GM21619 (cell line): ENCODE results near the gene NPTN.

Experiments
- ATAC-seq: cut with Tn5 transposase; IDR thresholded peaks from one replicate; pipeline ENCODE4 v1.9.1; 2021; ENCODE audit not compliant: unreplicated experiment

Gene NPTN

DNA sequence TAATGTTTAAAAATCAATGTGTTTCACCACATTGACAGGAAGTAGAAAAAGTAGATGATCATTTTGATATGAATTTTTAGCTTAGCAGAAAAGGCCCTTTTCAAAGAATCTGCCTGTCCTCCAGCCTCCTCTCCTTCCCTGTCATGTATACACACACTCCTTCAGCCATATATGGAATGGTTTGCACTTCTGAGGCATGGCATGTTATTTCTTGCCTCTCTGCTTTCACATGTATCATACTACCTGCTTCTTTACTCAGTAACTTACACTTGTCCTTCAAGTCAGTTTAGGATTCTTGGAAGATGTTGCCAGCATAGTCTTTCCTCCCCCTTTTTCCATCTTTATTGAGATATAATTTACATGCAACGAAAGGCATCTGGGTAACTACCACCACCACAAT lies 111.2 kb downstream of the NPTN start:
- no peak for ATAC-seq

DNA sequence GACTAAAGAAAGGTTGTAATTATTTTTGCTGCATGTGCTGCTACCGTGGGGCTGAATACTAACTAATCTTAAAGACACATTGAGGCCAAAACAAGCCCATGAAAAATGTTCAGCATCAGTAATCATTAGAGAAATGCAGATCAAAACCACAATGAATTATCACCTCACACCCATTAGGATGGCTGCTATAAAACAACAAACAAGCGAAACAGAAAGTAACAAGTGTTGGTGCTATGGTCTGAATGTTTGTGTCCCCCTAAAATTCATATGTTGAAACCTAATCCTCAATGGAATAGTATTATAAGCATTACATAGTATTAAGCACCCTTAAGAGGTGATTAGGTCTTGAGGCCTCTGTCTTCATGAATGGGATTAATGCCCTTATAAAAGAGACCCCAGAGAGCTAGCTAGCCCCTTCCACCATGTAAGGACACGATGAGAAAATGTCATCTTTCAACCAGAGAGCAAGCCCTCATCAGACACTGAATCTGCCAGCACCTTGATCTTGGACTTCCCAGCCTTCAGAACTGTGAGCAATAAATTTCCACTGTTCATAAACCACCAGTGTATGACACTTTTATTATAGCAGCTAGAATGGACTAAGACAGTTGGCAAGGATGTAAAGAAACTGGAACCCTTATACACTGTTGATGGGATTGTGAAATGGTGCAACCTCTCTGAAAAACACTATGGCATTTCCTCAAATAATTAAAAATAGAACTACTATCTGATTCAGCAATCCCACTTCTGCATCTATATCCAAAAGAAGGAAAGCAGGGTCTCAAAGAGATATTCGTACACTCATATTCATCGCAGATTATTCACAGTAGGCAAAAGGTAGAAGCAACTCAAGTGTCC lies 114.1 kb downstream of the NPTN start:
- no peak for ATAC-seq

GRCh38 chr15:73518180-73518862 lies 114.9 kb downstream of the NPTN start:
- ATAC-seq = no peak

GRCh38 chr15:73517566-73517965 lies 115.6 kb downstream of the NPTN start:
- ATAC-seq = no peak

DNA sequence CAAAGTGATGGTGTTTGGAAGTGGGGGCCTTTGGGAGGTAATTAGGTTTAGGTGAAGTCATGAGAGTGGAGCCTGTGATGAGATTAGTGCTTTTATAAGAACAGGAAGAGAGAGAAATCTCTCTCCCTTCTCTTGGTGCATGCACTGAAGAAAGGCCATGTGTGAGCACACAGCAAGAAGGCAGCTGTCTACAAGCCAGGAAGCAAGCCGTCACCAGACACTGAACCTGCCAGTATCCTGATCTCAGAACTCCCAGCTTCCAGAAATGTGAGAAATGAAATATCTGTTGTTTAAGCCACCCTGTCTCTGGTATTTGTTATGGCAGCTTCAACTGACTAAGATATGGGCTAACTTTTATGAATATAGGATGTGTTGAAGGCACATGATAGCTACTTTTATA lies 117.7 kb downstream of the NPTN start:
- no peak for ATAC-seq
